Pancreas (tissue), 10 donors: ENCODE measurements around the gene SNN. TPM values are rescaled to one million over a fixed set of nuclear protein-coding genes. Genes with fewer than 3 reads are reported as not detected.

Source experiments
- ATAC-seq, 4 donors: fragments of 200-7000 bp; cut with Tn5 transposase; one replicate each; pipeline versions ENCODE4 v1.8.0 to v1.9.1; 2020; ENCODE audit warnings: mild to moderate bottlenecking in 4 of 4, moderate library complexity in 4 of 4
- DNase-seq, 6 donors: peaks; one replicate each; pipeline ENCODE4 v3.0.0-alpha.2; 2020
- FAIRE-seq: peaks from 2 replicates; lab custom pipeline; 2012; peaks lifted over from hg19 to GRCh38; lab: Jason Lieb, UNC
- H3K27ac ChIP-seq, 4 donors: fragments of 200-600 bp; sonication (generic); 1 replicate in 3 of 4; 2 replicates in 1 of 4; pipeline versions ENCODE4 v1.5.0 to v1.8.0; 2020
- H3K27me3 ChIP-seq, 4 donors: fragments of 200-600 bp; one replicate each; pipeline ENCODE4 v1.8.0; 2021
- H3K36me3 ChIP-seq, 3 donors: fragments of 200-600 bp; sonication (generic) in 1 of 3; one replicate each; pipeline versions ENCODE4 v1.5.0 to v1.8.0; 2020 to 2021
- H3K4me1 ChIP-seq, 3 donors: fragments of 200-600 bp; one replicate each; pipeline ENCODE4 v1.8.0; 2021
- H3K4me3 ChIP-seq, 4 donors: fragments of 200-600 bp; sonication (generic) in 2 of 4; one replicate each; pipeline versions ENCODE4 v1.5.0 to v1.8.0; 2020 to 2021
- H3K9me3 ChIP-seq, 4 donors: fragments of 200-600 bp; one replicate each; pipeline ENCODE4 v1.8.0; 2021
- CTCF ChIP-seq, 4 donors: fragments of 200-600 bp; sonication (generic) in 3 of 4; IDR thresholded peaks; one replicate each; pipeline versions ENCODE4 v1.5.0 to v1.8.0; 2021; ENCODE audit warnings: antibody characterized with exemption in 4 of 4
- WGBS, 2 donors: extraction: QIAGEN DNeasy Blood & Tissue Kit; methylation state at CpG; one replicate each; pipeline ENCODE4 v1.1.7; 2013; 5-methylcytosine and 5-hydroxymethylcytosine counted together
- intact Hi-C, 3 donors: fragments of 100-400 bp; cut with DNase I; formaldehyde crosslinking; loops; one replicate each; pipeline versions ENCODE4 v1.11.1 to v1.14.2; 2022
- polyA plus RNA-seq, 2 donors: library from polyadenylated mRNA; stranded (reverse); fragments of 200-250 nt; gene quantifications; one replicate each; pipeline ENCODE4 v1.2.3, GENCODE V29; 2013
- total RNA-seq, 6 donors: library from RNA; stranded (reverse); fragmentation: NEBNext Ultra II Directional in 4 of 6; extraction: Animal tissue kit (Norgen Biotek cat#: 25700) in 4 of 6; gene quantifications; one replicate each; pipeline versions ENCODE4 v1.2.1 to v1.2.4, GENCODE V29; 2021 to 2023
- donor health status: healthy with polysubstance abuse.
- donor health status: DM: no; HTN: no; CAD: no; lungs with moderate emphysema.
- donor health status: DM: no; HTN: no; CAD: no.
- donor health status: control.
- donor health status: control.
- donor health status: Bipolar disorder and iron deficiency.
- donor health status: DM: yes; HTN: yes; CAD: no.
- donor health status: DM: no; HTN: no; CAD: no.
- donor health status: DM: no; HTN: no; CAD: no.
- donor health status: DM: yes; HTN: yes; CAD: no.

The SNN gene
- total and polyA plus RNA-seq, 8 donors: 3.9 to 10.6 (median 4.5) TPM

GRCh38 chr16:11655655-11656054 is 12.6 kb upstream of the SNN start:
- intact Hi-C loops: no loop called here
- no peak overlapping the region for H3K27ac ChIP-seq
- no peak for TF ChIP-seq CTCF (IDR thresholded peaks at IDR 0.05)
- H3K36me3 ChIP-seq: no peaks in the 10 kb centered on the region
- DNase-seq (no peak), FAIRE-seq (no peak), ATAC-seq (no peak)
- WGBS, 2 donors: 82 to 89% methylated on average over 7 of the region's 7 CpGs
- no peaks in the 10 kb centered on the region for H3K9me3 ChIP-seq
- no peaks in the 10 kb centered on the region for H3K27me3 ChIP-seq
- no peaks in the 10 kb centered on the region for H3K4me1 ChIP-seq
- no peak overlapping the region for H3K4me3 ChIP-seq

GRCh38 chr16:11657556-11657955 is 10.7 kb upstream of the SNN start:
- no peaks in the 10 kb centered on the region for H3K9me3 ChIP-seq
- no peaks in the 10 kb centered on the region for H3K4me1 ChIP-seq
- no peaks in the 10 kb centered on the region for H3K36me3 ChIP-seq
- no peaks in the 10 kb centered on the region for H3K27me3 ChIP-seq
- WGBS, 2 donors: 82% methylated on average over 8 of the region's 8 CpGs
- DNase-seq: no peak
- H3K27ac ChIP-seq: no peak overlapping the region
- no peak for TF ChIP-seq CTCF (IDR thresholded peaks at IDR 0.05)
- no peak for ATAC-seq
- no peak for FAIRE-seq
- H3K4me3 ChIP-seq: no peak overlapping the region
- intact Hi-C loops: no loop called here

- no peaks in the 10 kb centered on the region for H3K4me1 ChIP-seq
- no peak for DNase-seq
- no peaks in the 10 kb centered on the region for H3K27me3 ChIP-seq
- H3K4me3 ChIP-seq: no peak overlapping the region
- TF ChIP-seq CTCF (IDR thresholded peaks at IDR 0.05): no peak
- intact Hi-C loops: no loop called here
- 78 to 81% methylated on average over 19 of the region's 19 CpGs for WGBS, 2 donors
- no peak for FAIRE-seq
- no peak overlapping the region for H3K27ac ChIP-seq
- no peaks in the 10 kb centered on the region for H3K36me3 ChIP-seq
- peak in 2 of 4 donors; percentile 14 to 33 for ATAC-seq
- H3K9me3 ChIP-seq: no peaks in the 10 kb centered on the region
Observed at GRCh38 chr16:11658896-11659708, 9.2 kb upstream of the SNN start.

- Histone ChIP-seq H3K27me3 (no peaks in the 10 kb centered on the region), H3K27ac (no peak overlapping the region), H3K4me3 (no peak overlapping the region), H3K9me3 (no peaks in the 10 kb centered on the region), H3K36me3 (no peaks in the 10 kb centered on the region), H3K4me1 (no peaks in the 10 kb centered on the region)
- ATAC-seq: no peak
- intact Hi-C loops: loop anchor here in 1 of 3 donors (10.0 kb wide), 1 partner anchor 256 kb away; no protein-coding TSS in a partner anchor
- 79 to 91% methylated on average over 11 to 12 of the region's 12 CpGs for WGBS, 2 donors
- DNase-seq: no peak
- no peak for FAIRE-seq
- no peak for TF ChIP-seq CTCF (IDR thresholded peaks at IDR 0.05)
Observed at GRCh38 chr16:11660565-11660964, 7.7 kb upstream of the SNN start.

- WGBS, 2 donors: 84 to 95% methylated on average over 5 of the region's 5 CpGs
- H3K27ac ChIP-seq: no peak overlapping the region
- H3K36me3 ChIP-seq: no peaks in the 10 kb centered on the region
- no peaks in the 10 kb centered on the region for H3K4me1 ChIP-seq
- TF ChIP-seq CTCF (IDR thresholded peaks at IDR 0.05): no peak
- no peak overlapping the region for H3K4me3 ChIP-seq
- FAIRE-seq (no peak), DNase-seq (no peak), ATAC-seq (no peak)
- H3K27me3 ChIP-seq: no peaks in the 10 kb centered on the region
- intact Hi-C loops: loop anchor here in 1 of 3 donors (10.0 kb wide), 1 partner anchor 258 kb away; no protein-coding TSS in a partner anchor
- no peaks in the 10 kb centered on the region for H3K9me3 ChIP-seq
Observed at GRCh38 chr16:11662582-11662981, 5.7 kb upstream of the SNN start.
